Stimulated activated CD8-positive, alpha-beta memory T cell treated with anti-CD3 and anti-CD28 coated beads, Interleukin-7, amount 100 ng/mL, for 48 hours (primary cell): ENCODE results near the gene HLA-DQB1.
"Not testable (repeated sequence)": the region's sequence is repeated elsewhere in the genome, so short reads cannot be mapped to it uniquely, and the experiment has no call there.

Source experiments
- DNase-seq, 2 donors: peaks; one replicate each; pipeline ENCODE4 v3.0.0-alpha.2; 2020; ENCODE audit warnings: low read depth in 1 of 2; ENCODE audit errors: extremely low read depth in 1 of 2

The HLA-DQB1 gene

DNA sequence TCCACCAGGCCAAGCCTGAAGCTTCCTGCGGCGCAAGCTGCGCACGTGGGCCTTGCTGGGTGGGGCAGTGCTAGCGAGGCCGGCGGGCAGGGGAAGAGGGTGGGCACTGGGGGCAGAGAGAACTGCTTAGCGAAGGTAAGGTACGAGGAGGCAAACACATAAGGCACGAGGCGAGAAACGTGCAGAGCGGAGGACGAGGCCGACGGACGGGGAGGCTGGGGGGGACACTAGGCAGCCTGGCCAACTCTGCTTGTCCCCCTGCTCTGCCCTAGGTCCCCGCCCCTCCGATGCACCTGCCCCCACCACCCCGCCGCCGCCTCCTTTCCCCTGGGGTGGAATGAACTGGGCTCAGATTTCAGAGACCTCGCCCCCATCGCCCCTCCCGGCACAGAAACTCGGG, 2.1 kb downstream of the HLA-DQB1 start:
- no peak for DNase-seq

GRCh38 chr6:32662836-32663235, 3.6 kb downstream of the HLA-DQB1 start:
- no peak for DNase-seq

DNA sequence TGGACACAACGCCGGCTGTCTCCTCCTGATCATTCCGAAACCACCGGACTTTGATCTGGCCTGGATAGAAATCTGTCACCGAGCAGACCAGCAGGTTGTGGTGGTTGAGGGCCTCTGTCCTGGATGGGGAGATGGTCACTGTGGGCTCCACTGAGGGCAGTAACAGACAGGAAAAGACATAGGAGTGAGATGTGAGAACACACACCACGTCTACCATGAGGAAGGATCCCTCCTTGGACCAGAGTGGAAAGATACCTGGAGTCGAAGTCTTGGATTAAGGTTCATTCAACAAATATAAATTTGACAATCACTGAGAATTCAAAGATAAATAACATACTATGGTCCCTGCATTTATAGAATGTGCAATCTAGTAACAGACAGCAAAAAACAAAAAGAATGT, 4.4 kb downstream of the HLA-DQB1 start:
- no peak for DNase-seq

- no peak for DNase-seq
These were observed 6.4 kb downstream of the HLA-DQB1 start for GRCh38 chr6:32659856-32660595.

GRCh38 chr6:32658268-32658897, 8.1 kb downstream of the HLA-DQB1 start:
- DNase-seq: no peak

DNA sequence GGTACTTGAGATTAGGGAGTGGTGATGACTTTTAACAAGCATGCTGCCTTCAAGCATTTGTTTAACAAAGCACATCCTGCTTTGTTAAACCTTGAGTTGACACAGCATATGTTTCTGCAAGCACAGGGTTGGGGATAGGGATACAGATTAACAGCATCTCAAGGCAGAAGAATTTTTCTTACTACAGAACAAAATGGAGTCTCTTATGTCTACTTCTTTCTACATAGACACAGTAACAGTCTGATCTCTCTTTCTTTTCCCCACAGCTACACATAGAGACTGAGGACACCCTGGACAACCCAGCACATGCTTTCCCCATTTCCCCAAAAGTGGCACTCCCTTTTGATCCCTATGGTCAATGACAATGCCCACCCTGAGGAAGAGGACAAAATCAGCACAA, 8.6 kb downstream of the HLA-DQB1 start:
- not testable (repeated sequence) for DNase-seq

GRCh38 chr6:32657329-32657728, 9.1 kb downstream of the HLA-DQB1 start:
- not testable (repeated sequence) for DNase-seq

DNA sequence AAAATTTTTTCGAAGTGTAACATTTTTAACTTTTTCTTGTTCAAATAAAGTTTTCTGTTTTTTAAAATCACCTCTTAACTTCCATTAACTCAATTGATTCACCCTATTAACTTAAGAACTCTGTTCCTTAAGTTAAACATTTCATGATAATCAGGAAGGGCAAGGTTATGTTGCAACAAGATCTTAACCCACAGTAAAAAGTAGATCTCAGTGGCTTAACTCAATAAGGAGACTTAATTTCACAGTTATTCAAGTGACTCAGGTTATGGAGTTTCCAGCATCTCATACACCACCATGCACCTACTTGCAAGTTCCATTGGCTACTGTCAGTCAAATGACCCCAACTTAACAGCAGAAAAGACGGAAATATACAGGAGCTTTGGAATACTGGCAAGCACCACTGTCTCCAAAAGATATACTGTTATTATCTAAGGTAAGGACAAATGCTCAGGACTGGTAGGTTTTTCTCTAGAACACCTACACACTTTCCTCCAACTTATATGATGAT, 11.2 kb downstream of the HLA-DQB1 start:
- DNase-seq: no peak

DNA sequence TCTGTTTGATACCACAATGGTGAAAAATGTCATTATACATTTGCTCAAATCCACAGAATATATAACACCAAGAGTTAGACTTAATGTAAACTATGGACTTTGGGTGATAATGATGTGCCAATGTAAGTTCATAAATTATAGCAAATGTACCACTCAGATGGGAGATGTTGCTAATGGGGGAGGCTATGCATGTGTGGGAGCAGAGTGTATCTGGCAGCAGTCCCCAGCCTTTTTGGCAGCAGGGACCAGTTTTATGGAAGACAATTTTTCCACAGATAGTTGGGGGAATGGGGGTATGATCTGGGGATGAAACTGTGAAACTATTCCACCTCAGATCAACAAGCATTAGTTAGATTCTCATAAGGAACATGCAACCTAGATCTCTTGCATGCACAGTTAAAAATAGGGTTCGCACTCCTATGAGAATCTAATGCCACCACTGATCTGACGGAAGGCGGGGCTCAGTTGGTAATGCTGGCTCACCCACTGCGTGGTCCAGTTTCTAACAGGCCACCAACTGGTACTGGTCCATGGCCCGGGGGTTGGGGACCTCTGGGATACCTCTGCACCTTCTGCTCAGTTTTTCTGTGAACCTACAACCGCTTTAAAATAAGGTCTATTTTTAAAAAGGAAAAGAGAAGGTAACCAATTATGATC, 21.3 kb downstream of the HLA-DQB1 start:
- no peak for DNase-seq

- no peak for DNase-seq
These were observed 22.6 kb downstream of the HLA-DQB1 start for GRCh38 chr6:32643904-32644303.

- no peak for DNase-seq
These were observed 23.7 kb downstream of the HLA-DQB1 start for GRCh38 chr6:32642720-32643106.

DNA sequence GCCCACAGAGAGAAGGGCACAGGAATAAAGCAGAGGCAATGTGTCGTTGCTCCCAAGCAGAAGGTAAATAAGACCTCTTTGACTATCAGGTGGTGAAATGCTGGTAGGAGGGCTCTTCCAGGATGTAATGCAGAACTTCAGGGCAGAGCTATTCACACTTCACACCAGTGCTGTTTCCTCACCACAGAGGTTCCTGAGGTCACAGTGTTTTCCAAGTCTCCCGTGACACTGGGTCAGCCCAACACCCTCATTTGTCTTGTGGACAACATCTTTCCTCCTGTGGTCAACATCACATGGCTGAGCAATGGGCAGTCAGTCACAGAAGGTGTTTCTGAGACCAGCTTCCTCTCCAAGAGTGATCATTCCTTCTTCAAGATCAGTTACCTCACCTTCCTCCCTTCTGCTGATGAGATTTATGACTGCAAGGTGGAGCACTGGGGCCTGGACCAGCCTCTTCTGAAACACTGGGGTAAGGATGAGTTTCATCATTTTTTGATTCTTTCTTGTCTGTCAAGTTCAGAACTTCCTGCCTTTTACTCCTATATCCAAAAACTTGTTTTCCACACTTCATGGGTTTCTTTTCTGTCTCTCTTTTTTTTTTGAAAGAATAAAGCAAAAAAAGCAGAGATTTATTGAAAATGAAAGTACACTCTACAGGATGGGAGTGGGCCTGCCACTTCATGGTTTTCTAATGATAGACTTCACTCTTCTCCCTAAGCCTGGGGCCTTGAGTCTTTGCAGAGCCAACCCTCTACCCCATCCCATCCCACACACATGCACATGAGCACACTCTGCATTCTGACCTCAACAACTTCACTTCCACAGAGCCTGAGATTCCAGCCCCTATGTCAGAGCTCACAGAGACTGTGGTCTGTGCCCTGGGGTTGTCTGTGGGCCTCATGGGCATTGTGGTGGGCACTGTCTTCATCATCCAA, 24.4 kb downstream of the HLA-DQB1 start:
- not testable (repeated sequence) for DNase-seq

GRCh38 chr6:32641122-32641521, 25.3 kb downstream of the HLA-DQB1 start:
- no peak for DNase-seq

DNA sequence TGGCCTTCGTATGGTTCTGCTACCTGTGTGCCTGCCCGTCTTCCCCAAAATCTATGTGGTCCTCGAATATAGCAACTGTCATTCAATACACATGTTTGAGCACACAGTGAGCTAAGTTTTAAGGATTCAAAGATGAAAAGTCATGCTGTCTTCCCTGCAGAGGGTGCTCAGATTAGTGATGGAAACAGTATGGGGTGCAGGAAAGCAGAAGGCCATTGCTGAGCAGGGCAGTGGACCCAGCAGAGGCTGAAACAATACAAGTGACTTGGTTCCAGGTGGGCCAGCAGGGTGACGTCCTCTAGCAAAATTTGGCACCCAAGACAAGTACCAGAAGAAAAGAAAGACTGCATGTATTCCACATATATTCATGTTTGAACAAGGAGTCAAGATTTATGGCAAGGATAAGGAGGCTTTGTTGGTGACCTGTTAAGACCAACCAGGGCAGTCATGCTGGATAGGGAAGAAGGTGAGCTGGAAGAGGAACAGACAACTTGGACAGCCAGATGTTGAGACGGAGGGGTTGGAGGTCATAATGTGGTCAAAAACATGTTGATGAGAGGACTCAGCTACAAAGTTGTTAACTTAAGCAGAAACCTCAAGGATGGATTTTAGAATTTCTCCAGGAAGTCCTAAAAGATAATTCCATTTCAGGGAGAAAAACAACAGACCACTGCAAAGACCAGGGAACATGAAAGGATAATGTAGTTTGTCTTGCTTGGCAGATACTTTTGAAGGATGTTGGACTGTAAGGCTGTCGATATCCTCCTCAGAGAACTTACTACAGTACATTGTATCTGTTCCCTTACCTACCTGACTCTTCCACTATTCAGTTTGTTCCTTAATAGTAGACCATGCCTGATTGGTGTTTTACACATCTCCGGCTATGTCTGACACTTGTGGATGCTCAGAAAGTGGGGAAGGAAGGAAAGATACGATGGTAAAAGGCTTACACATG, 26.7 kb downstream of the HLA-DQB1 start:
- DNase-seq: no peak

GRCh38 chr6:32638532-32639219, 27.8 kb downstream of the HLA-DQB1 start:
- no peak for DNase-seq

DNA sequence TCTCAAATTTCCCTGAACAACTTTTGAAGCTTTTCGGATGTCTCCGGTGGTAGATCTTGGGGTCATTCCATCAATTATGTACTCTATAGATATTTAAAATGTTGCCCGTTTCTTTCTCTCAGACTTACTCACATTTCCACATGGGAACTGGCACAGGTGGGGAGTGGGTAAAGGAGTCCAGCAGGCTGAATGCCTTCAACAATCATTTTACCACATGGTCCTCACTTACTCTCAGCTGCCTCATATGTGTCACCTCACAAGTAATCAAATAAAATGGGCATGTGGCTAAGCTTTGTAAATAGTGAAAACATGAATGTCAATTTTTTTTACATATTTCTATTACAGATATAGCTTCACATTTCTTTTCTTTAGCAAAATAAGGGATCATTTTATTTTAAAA, 28.6 kb downstream of the HLA-DQB1 start:
- no peak for DNase-seq

- DNase-seq: no peak
These were observed 29.1 kb downstream of the HLA-DQB1 start, which contains the start of gene HLA-DQA1 for GRCh38 chr6:32637219-32637880. Gene HLA-DQA1, plus strand, starts transcription at chr6:32637406. Its CDS starts 53 bp downstream, at chr6:32637459.

GRCh38 chr6:32635526-32636123, 30.8 kb downstream of the HLA-DQB1 start:
- no peak for DNase-seq
